NCI-H748 (cell line): ENCODE results near the gene RECQL5.
A peak's percentile ranks its signal among the peaks of the same experiment; 100 is the strongest.

ENCODE experiments used
- DNase-seq: peaks from one replicate; lab custom pipeline; 2025; ENCODE audit not compliant: unreplicated experiment; lab: John Stamatoyannopoulos, UW

RECQL5 gene

DNA sequence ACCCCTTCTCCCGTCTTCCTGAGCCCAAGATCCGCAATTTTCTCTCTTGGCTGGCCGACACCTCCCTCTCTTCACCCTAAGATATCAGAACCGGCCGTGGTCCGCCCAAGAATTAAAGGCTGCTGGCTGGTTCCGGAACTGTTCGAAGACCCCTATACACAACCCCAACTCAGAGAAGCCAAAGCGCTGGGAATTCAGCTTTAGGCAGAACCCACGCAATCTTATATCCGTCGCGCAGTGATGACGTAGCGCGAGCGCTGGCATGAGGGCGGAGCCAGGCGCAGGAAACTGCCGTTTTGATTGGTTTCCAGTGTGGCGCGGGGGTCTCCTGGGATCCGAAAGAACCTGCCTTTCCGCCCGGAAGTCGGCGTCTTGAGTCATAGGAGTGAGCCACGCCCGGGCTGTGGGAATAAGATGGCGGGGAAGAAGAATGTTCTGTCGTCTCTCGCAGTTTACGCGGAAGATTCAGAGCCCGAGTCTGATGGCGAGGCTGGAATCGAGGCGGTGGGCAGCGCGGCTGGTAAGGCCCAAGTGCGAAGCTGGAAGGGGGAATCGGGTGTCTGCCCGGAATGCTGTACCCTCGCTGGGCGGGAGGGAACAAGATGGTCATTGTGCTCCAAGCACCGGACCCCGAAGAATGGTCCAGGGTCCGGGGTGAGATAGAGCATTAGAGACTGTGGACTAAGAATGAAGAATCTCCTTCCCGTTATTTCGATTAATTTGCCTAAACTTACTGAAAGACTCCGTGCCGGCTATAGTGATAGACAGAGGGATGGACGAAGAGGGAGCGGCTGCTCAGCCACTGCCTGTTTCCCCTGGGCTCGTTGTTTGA, at the start of gene RECQL5, which contains the start of gene SAP30BP:
Gene RECQL5 (minus strand): TSS at position 196 of the 832 bp plus-strand sequence. CDS start 597 bp downstream, outside the sequence.
Gene SAP30BP (plus strand): TSS at position 380 of the 832 bp plus-strand sequence. CDS start 35 bp downstream, at position 415.
- peak; percentile 96 for DNase-seq

DNA sequence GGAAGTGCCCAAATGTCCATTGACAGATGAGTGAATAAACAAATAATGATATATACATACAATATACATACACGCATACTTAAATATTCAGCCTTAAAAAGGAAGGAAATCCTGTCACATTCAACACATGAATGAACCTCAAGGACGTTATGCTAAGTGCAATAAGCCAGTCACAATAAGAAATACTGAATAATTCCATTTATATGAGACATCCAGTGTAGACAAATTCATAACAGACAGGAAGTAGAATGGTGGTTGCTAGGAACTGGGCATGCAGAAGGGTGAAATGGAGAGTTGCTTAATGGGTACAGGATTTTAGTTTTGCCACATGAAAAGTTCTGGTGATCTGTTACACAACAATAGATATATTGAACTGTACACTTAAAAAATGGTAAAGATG, 45.5 kb upstream of the RECQL5 start:
- DNase-seq, result no peak

DNA sequence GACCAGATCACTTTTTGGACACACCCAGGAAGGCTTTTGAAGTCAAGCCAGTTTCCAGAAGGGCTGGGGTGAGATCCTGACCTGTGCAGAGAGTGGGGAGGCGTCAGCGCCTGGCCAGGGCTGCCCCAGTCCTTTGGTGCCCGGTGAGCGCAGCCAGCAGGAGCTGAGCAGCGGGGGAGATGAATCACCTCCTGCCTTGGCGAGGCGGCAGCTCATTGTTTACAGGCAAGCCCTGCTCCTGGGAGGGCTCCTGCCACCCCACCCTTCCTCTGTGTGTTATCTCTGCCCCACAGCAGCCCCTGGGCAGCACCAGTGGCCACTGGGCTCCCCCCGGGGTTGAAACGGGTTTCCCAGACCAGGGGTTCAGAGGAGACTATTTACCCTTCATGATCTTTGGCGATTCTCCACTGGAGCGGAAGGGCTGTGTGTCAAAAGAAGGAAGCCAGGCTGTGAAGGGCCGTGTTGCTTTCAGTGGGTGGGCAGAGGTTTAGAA, 40.2 kb upstream of the RECQL5 start:
- no peak for DNase-seq

DNA sequence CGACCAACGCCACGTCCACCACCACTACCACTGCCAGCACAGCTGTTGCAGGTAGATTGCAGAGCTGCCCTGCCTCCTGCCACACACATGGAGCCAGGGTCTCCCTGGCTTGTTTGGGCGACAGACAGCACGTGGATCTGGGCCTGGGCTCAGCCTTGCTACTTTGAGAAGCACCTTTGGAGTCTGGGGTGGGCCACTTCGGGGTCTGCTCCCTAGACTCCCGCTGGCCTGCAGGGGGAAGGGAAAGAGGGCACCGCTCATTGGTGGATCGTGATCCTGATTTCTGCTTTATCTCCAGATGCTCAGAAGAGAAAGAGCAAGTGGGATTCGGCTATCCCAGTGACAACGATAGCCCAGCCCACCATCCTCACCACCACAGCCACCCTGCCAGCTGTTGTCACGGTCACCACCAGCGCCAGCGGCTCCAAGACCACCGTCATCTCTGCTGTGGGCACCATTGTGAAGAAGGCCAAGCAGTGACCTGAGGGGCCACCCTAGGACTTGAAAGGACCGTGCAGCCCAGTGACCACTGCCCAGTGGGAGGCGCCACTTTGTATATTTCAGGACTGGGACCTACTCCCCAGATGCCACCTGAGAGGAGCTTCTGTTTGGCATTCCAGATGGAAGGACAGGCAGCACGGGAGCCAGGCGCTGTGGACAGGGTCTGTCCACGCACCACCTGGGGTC, 39.2 kb upstream of the RECQL5 start:
- DNase-seq, result no peak

DNA sequence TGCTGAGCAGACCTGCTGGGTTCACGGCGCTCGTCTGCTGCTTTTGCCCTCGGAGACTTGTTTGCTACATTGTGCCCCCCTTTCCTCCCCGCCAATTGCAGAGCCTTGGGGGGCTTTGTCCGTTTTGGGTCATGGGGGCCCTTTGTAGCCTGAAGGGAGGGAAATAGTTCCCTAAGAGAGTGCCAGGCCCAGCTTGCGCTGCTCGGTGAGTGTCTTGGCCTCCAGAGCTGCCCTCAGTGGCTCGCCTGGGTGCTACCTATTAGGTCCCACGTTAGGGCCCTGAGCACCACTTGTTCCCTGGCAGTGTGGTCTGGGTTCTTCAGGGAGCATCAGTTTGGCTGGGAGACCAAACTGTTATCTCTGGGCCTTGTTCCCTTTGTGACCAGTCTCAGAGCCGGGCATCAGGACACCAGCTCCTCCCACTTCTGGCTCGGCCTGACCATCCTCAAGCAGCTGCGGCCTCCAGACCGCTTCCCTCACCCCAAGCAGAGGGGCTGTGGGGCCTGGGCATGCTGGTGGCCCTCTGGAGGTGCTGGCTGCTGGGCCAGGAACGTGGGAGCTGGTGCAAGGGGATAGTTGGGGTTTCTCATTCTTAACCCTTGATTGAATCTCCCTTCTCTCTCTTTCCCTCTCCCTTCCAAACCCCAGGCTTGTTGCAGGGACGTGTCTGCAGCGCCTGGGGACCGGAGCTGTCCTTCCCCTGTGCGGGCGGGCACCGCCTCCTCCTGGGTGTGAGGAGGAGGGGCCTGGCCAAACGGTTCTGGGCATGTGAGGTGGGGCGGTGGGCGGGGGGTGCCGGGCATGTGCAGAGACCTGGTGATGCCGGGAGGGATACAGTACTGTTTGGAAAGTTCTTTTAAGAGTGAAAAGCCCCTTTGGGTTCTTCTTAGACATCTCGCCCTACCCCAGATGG, 38.3 kb upstream of the RECQL5 start:
- no peak for DNase-seq

DNA sequence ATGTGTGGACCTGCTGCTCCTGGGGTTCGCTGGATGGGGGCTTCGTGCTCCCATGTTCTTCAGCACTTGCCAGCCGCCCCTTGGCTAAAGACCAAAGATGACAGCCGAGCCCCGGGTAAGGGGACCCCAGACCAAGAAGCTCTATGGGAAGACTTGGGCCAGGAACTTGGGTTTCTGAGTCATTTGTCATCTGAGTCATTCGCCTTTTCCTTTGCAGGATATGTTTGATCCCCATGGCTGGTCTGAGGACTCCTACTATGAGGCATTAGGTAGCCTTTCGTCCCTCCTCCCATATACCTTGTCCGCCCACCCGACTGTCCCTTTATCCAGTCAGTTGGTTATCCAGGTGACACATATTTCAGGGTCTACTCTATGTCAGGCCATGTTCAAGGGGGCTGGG, 36.6 kb upstream of the RECQL5 start:
- DNase-seq, result no peak

DNA sequence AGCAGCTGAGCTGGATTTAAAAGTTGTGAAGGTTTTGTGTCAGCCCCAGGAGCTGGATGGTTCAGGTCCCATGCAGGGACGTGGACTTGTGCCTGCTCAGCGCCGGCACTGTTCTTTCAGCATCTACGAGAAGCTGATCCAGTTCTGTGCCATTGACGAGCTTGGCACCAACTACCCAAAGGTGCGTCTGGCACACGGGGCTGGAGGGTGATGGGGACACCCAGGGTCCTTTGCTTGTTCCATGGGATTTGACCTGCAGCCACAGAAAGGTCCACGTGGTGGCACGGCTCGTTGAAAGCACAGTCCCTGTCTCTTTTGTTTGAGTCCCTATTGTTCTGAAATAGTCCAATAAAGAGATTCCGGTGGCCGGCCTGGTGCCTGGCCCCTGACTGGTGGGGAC, 36.2 kb upstream of the RECQL5 start:
- DNase-seq, result no peak

DNA sequence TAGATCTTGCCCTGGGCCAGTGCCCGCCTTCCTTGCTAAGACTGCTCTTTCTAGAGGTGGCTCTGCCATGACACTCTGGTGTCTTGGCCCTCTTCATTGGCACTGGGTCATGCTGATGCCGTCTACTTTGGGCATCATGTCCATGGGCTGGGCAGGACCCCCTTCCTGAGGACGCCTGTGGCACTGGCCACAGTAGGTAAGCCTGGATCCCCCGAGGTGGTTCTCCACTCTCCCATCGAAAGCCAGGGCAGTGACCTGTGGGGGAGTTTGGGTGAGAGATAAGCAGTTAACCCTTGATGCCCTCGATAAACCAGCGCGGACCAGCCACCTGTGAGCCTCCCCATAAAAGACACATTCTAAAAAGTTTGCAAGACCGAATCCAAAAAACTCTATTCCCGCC, 34.3 kb upstream of the RECQL5 start:
- DNase-seq, result no peak

DNA sequence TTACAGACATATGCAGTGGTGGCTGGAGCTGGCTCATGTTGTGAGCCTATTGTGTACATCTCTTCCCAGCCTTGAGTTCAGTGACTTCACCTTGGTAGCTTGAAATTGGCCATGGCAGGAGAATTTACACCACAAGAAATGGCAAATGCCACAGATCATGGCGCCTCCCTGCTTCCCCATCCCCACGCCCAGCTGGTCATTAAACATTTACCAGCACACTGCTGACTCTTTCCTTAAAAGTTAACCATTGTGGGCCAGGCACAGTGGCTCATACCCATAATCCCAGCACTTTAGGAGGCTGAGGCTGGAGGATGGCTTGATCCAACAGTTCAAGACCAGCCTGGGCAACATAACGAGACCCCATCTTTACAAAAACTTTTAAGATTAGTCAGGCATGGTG, 31.7 kb upstream of the RECQL5 start:
- DNase-seq, result no peak

DNA sequence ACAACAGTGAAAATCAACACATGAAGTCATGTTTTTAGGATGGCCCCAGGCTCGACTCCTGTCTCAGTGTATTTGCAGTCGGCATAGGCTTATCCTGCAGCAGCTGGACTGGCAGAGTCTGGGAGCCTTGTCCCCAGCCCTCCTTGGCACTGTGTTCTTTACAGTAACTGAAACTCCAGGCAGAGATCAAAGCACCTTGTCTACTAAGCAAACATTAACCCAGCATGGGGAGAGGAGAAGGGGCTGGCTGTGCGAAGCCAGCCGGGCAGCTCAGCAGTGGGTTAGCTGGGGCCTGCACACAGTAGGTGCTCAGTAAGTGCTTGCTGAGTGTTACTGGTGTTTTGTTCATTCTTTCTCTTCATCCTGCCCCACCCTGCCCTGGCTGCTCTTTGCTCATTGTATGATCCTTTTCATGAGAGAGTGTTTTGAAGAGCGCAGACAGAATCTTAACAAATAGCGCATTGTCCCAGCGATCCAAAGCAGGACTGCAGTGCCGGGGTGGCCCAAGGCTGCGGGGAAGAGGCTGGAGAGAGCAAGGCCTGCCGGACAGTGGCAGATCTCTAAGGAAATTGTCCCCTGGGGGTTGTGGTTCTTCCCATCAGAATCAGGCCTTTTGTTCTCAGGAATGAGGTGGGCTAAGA, 30.8 kb upstream of the RECQL5 start:
- DNase-seq, result no peak

DNA sequence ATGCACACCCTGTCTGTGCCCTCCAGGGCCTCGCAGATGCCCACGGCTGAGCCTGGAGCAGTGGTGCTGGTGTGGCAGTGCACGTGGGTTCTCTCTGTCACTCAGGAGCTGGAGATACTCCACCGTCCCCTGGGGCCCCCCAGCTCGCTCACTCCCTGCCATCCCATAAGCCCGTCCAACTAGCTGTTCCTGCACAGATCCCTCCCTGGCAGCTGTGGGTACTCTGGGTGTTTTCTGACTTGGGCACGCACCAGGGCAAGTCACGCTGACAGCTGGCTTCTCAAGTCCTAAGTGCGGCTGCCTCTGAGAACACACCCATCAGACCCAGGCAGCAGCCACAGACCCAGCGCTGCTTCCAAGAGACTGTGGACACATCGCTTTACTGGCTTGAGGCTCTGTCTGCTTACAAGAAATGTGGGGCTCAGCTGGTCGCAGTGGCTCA, 28.9 kb upstream of the RECQL5 start:
- no peak for DNase-seq

DNA sequence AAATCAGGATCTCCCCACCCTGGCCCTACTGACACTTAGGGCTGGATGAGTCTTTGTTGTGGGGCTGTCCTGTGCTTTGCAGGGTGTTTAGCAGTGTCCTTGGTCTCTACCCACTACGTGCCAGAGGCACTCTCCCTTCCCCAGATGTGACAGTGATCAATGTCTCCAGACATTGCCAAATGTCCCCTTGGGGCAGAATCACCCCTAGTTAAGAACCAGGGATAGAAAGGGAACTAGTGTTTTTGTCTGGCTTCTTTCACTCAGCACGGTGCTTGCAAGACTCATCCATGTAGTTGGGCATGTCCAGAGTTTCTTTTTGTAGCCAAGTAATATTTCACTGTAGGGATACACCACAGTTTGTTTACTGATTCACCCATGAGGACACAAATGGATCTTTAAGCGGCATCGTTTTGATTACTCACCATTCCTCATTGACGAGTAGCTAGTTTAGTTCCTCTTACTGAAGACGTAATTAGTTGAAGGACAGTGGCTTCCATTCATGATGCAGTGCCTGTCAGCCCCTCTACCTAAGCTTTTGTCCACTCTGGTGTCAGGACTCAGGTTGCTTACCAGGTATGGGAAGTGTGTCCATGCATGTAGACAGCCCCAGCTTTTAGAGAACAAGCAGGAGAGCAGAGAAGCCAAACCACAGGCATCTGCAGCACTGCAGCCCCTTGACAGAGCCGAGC, 28.3 kb upstream of the RECQL5 start:
- no peak for DNase-seq

DNA sequence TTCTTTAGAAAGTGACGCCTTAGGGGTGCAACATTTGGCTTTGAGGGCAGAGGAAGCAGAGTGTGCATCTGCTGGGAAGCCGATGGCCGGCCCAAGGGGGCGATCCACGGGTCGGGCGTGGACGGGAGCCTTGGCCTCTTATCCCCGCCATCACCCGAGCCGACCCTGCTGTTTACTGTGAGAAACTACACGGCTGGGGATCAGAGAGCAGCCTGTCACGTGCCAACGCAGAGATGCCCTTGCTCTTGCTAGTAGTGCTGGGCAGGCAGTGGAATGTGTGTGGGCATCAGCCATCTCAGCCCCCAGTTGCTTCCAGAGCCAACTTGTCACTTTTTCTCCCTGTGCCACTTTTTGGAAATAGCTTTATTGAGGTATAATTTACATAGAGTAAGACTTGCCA, 27.6 kb upstream of the RECQL5 start:
- no peak for DNase-seq

DNA sequence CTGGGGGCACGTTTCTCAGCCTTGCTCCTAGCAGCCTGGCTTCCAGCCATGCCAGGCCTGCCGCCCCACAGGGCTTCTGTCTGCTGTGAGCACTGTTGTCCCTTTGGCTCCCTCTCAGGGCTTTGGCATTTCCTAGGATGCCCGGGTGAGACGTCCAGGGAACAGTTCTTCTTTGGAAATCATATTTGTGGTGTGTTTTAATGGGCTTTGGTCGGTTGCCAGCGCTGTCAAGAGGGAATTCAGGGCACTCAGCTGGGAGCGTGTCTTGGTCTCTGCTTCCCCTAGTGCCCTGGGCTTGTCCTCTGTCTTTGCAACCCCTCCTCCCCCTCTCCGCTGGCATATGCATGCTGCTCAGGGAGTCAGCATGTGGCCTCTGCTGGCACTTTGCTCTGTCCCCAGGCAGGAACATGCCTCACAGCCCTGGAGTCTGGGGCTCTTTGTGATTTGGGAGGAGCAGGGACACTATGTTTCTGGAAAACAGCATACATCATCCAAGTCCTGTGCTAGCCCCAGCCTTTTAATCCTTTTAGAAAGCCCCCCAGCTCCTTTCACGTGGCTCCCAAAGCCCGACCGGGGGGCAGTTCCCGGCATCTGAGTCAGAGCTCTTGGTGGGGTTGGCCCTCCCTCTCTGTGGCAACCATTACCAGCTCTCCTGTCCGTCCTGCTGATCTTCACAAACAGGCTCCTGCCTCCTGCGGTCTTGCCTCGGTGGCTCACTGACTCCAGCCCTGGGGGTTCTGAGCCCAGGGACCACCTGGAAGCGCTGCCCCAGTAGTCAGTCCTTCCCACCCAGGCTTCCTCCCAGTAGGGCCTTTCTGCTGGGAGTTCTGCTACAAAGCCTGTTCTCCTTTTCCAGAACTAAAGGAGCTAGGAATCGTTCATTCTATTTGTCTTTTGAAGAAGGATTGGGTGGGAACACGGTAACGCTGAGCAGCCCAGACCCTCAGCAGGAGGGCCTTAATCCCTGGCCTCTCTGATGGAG, 26.8 kb upstream of the RECQL5 start:
- no peak for DNase-seq

DNA sequence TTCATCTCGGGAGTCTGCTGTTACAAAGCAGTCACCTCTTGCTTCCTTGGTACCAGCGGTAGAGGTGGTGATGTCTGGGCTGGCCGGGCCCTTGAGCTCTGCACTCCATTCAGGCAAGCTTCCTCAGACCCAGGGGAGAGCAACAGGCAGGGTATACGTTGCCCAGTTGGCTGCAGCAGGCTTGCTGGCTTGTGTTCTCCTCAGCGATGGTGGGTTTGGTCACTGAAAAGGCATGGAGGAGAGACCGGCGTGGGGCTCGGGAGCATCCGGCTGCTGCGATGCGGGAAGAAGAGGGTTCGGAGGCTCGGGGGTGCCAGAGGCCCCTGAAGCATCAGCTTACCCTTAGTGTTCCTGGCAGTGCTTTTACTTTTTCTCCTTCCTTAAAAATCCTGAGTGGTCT, 26.0 kb upstream of the RECQL5 start:
- DNase-seq, result no peak

DNA sequence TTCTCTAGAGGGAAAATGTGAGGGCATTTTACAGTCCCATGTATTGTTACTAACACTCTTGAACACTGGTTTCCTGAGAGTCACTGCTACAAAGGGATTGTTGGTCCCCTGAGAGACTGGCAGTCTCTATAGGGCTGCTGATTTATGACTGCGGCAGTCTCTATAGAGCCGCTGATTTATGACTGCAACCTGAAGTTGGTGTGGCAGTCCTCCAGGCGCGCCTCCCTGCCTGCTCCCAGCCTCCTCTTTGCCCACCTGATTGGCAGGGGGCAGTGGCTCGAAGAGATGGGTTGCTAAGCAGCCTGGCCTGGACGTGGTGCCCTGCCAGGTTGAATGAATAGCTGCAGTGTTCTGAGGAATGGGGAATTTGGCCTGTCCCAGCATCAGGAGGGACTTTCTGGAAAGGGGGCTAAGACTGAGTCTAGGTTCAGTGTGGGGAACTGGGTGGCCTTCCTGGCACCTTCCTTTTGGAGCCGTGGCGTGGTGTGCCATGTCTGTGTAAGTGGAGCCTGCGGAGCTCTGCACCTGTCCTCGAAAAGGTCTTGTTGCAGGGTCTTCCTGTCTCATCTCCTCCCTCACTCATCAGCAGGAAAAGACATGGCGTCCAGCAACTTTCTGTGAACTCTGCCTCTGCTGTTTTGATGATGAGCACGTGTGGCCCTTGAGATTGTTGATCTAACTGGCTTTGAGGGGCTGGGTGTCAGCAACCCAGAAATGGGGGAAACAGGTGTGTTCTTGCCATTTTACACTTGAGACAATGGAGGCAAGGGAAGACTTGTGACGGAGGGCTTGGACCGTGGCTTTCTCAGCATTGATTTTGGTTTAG, 25.1 kb upstream of the RECQL5 start:
- no peak for DNase-seq

DNA sequence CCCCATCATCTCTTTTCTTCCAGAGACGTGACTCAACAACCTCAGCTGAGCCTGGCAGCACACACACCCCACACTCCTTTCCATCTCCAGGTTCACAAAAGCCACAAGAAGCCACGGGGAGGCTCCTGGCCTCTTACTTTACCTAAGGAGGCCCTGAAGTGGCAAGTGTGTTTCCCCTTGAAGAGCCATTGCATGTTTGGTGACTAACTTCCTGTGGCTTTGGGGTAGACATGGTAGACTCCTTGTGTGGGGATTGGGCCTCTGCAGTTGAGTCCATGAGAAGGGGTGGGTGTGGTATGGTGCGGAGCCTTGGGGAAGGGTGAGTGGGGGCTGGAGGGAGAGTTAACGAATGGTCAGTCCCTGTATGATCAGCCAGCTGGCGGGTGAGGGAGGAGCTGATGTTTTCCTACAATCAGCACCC, 24.4 kb upstream of the RECQL5 start:
- DNase-seq, result no peak

DNA sequence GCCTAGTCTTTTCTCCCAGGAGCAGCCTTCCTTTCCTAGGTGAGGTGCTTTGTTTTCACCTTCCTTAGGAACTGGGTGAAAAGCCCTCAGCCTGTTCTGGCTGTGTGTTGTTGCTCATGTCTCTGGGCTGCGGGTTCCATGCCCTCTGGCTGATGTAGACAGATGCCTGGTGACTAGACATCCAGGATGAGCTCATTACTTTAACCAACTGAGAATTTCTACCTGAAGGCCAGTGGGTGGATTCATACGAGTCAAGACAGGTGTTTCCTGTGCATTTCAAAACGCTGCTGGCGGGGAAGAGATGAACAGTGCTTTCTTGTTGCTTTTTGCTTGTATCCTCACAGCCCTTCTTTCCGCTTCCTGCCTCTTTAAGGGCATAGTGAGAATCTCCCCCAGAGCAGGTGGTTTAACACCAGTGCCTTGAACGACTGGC, 22.5 kb upstream of the RECQL5 start:
- no peak for DNase-seq
